SU-DHL-6 (cell line): ENCODE data around the gene CATSPER1.

ENCODE experiments used
- H2AFZ ChIP-seq: fragments of 200-600 bp; sonication (generic); 2 replicates; pipeline ENCODE4 v1.6.1; 2014; ENCODE audit warnings: low read depth, mild to moderate bottlenecking, moderate library complexity, mixed read lengths, antibody characterized with exemption, low read length; ENCODE audit not compliant: severe bottlenecking
- H3F3A ChIP-seq: fragments of 200-600 bp; shearing (Covaris generic); 2 replicates; pipeline ENCODE4 v1.6.0; 2016; ENCODE audit warnings: antibody characterized with exemption, mild to moderate bottlenecking; ENCODE audit not compliant: insufficient read depth
- H3K27ac ChIP-seq: fragments of 200-600 bp; sonication (generic); 2 replicates; pipeline ENCODE4 v1.5.1; 2016; ENCODE audit warnings: low read depth, mild to moderate bottlenecking, low read length, moderate library complexity, mixed read lengths
- H3K27me3 ChIP-seq: fragments of 200-600 bp; sonication (generic), shearing (Covaris generic); 2 replicates; pipeline ENCODE4 v1.6.0; 2014; ENCODE audit warnings: mild to moderate bottlenecking, low read length
- H3K36me3 ChIP-seq: fragments of 200-600 bp; sonication (generic); 2 replicates; pipeline ENCODE4 v1.6.1; 2014; ENCODE audit warnings: mild to moderate bottlenecking, low read length, mixed read lengths
- H3K4me2 ChIP-seq: fragments of 300-600, 200-600 bp; shearing (Covaris generic), sonication (generic); 2 replicates; pipeline ENCODE4 v1.6.0; 2014; ENCODE audit warnings: low read length, low read depth, mild to moderate bottlenecking; ENCODE audit not compliant: poor library complexity, severe bottlenecking
- H3K4me3 ChIP-seq: fragments of 200-600 bp; sonication (generic); 2 replicates; pipeline ENCODE4 v1.5.1; 2014; ENCODE audit warnings: antibody characterized with exemption, low read length, mild to moderate bottlenecking, mixed read lengths; ENCODE audit not compliant: insufficient read depth, poor library complexity, severe bottlenecking
- H3K79me2 ChIP-seq: fragments of 200-600 bp; sonication (generic); 2 replicates; pipeline ENCODE4 v1.6.1; 2014; ENCODE audit warnings: mild to moderate bottlenecking, low read length, moderate library complexity; ENCODE audit not compliant: insufficient read depth
- H3K9ac ChIP-seq: fragments of 200-600 bp; sonication (generic); 2 replicates; pipeline ENCODE4 v1.7.0; 2014; ENCODE audit warnings: mild to moderate bottlenecking, low read length
- H3K9me2 ChIP-seq: fragments of 200-600 bp; sonication (generic); replicated peaks from 2 replicates; pipeline ENCODE4 v1.6.1; 2014; ENCODE audit warnings: low read length; ENCODE audit not compliant: insufficient read depth
- H3K9me3 ChIP-seq: fragments of 200-600 bp; sonication (generic); 2 replicates; pipeline ENCODE4 v1.6.1; 2014; ENCODE audit warnings: low read length, mixed read lengths; ENCODE audit not compliant: insufficient read depth
- H4K20me1 ChIP-seq: fragments of 200-600 bp; sonication (generic); 2 replicates; pipeline ENCODE4 v1.6.1; 2014; ENCODE audit warnings: low read depth, mild to moderate bottlenecking, antibody characterized with exemption, low read length, moderate library complexity, mixed read lengths
- CTCF ChIP-seq: fragments of 200-600 bp; sonication (generic); IDR thresholded peaks from one replicate; pipeline ENCODE4 v1.5.1; 2017; ENCODE audit warnings: antibody characterized with exemption, mild to moderate bottlenecking, low read length, moderate library complexity; ENCODE audit not compliant: insufficient read depth, poor library complexity, severe bottlenecking
- EZH2phosphoT487 ChIP-seq: fragments of 200-600 bp; sonication (generic), shearing (Covaris generic); conservative IDR thresholded peaks from 2 replicates; pipeline ENCODE4 v1.6.1; 2018; ENCODE audit warnings: mild to moderate bottlenecking, antibody characterized with exemption, low read length, moderate library complexity, mixed read lengths

The CATSPER1 gene

GRCh38 chr11:65978391-65979238 is 47.7 kb downstream of the CATSPER1 start:
- Histone ChIP-seq H3K36me3 (no peaks in the 10 kb centered on the region), H3K9me3 (no peaks in the 10 kb centered on the region), H3K4me3 (no peak overlapping the region), H4K20me1 (no peaks in the 10 kb centered on the region; the same call in 1 of the 2 replicates), H3F3A (no peaks in the 10 kb centered on the region), H3K9ac (no peak overlapping the region), H3K27me3 (no peaks in the 10 kb centered on the region), H2AFZ (no peak overlapping the region), H3K9me2 (no peaks in the 10 kb centered on the region), H3K4me2 (no peak overlapping the region), H3K27ac (no peak overlapping the region), H3K79me2 (no peaks in the 10 kb centered on the region)
- no peak for TF ChIP-seq EZH2phosphoT487
- TF ChIP-seq CTCF: no peak

GRCh38 chr11:65977621-65978390 is 48.5 kb downstream of the CATSPER1 start:
- Histone ChIP-seq H3K36me3 (no peaks in the 10 kb centered on the region), H3K9me2 (no peaks in the 10 kb centered on the region), H4K20me1 (no peaks in the 10 kb centered on the region; the same call in 1 of the 2 replicates)

More at GRCh38 chr11:65977621-65978390, 48.5 kb downstream of the CATSPER1 start:
- H3K9me3 ChIP-seq: no peaks in the 10 kb centered on the region
- H3K79me2 ChIP-seq: no peaks in the 10 kb centered on the region
- H3K9ac ChIP-seq: no peak overlapping the region
- TF ChIP-seq CTCF (no peak), EZH2phosphoT487 (no peak)
- H3F3A ChIP-seq: no peaks in the 10 kb centered on the region
- no peak overlapping the region for H3K4me3 ChIP-seq
- H3K27ac ChIP-seq: no peak overlapping the region
- H2AFZ ChIP-seq: no peak overlapping the region
- H3K27me3 ChIP-seq: no peaks in the 10 kb centered on the region
- H3K4me2 ChIP-seq: no peak overlapping the region
